HepG2 (cell line): ENCODE results near the gene LDAH. TPM values are rescaled to one million over a fixed set of nuclear protein-coding genes. Genes with fewer than 3 reads are reported as not detected.

ENCODE experiments used
- ATAD3A ChIP-seq: sonication (generic); formaldehyde crosslinking; IDR thresholded peaks from 2 replicates; pipeline ENCODE4 v1.4.0; 2020; ENCODE audit warnings: missing genetic modification reagents
- ESRRA ChIP-seq: sonication (generic); formaldehyde crosslinking; IDR thresholded peaks from 2 replicates; pipeline ENCODE4 v1.5.1; 2020; ENCODE audit warnings: mild to moderate bottlenecking, low read depth, missing genetic modification reagents
- TBL1XR1 ChIP-seq: fragments of 150-350 bp; IDR thresholded peaks from 2 replicates; pipeline ENCODE4 v1.6.1; 2014; ENCODE audit warnings: borderline replicate concordance, low read length; ENCODE audit not compliant: partially characterized antibody
- ZFY ChIP-seq: sonication (generic); formaldehyde crosslinking; IDR thresholded peaks from 2 replicates; pipeline ENCODE4 v1.4.0; 2020; ENCODE audit warnings: missing genetic modification reagents
- ZNF20 ChIP-seq: sonication (generic); formaldehyde crosslinking; IDR thresholded peaks from 2 replicates; pipeline ENCODE4 v1.4.0; 2020; ENCODE audit warnings: mild to moderate bottlenecking, moderate library complexity, missing genetic modification reagents
- polyA plus RNA-seq, 8 experiments: library from polyadenylated mRNA; depleted of rRNA in 3 of 8; stranded (reverse) in 7 of 8; unstranded in 1 of 8; fragments of >200 nt; fragmentation: Illumina TruSeq in 4 of 8; extraction: Trizol in 4 of 8; gene quantifications; 2 replicates each; pipeline versions ENCODE4 v1.2.1 to v1.2.3, GENCODE V29; 2011 to 2016; ENCODE audit warnings: low read depth in 4 of 8, missing spikeins in 1 of 8, mixed read lengths in 1 of 8; ENCODE audit not compliant: insufficient read depth in 1 of 8
- total RNA-seq, 5 experiments: library from RNA; depleted of rRNA; stranded (reverse); fragments of >200 nt; fragmentation: Illumina TruSeq; extraction: Trizol; gene quantifications; 2 replicates each; pipeline ENCODE4 v1.2.3, GENCODE V29; 2016; ENCODE audit warnings: low read depth in 1 of 5
- TF ChIP-seq, protein P1 (sequence below): IDR thresholded peaks from 2 replicates; pipeline ENCODE4 v1.6.1; 2016; ENCODE audit warnings: low read depth, control low read depth
- TF ChIP-seq, protein P2 (sequence below): sonication (generic); formaldehyde crosslinking; IDR thresholded peaks from 2 replicates; pipeline ENCODE4 v1.5.0; 2020; ENCODE audit warnings: missing genetic modification reagents
- TF ChIP-seq, protein P3 (sequence below): fragments of 450-650 bp; IDR thresholded peaks from 2 replicates; pipeline ENCODE4 v1.6.1; 2017
- TF ChIP-seq, protein P4 (sequence below): sonication (generic); formaldehyde crosslinking; IDR thresholded peaks from 2 replicates; pipeline ENCODE4 v1.5.0; 2020; ENCODE audit warnings: missing genetic modification reagents

Gene LDAH
- total and polyA plus RNA-seq, 2 of the 13 experiments (the other 11 are each of a cell fraction or from before 2014, with no cell fraction given), result 28.8 to 46.2 TPM

DNA sequence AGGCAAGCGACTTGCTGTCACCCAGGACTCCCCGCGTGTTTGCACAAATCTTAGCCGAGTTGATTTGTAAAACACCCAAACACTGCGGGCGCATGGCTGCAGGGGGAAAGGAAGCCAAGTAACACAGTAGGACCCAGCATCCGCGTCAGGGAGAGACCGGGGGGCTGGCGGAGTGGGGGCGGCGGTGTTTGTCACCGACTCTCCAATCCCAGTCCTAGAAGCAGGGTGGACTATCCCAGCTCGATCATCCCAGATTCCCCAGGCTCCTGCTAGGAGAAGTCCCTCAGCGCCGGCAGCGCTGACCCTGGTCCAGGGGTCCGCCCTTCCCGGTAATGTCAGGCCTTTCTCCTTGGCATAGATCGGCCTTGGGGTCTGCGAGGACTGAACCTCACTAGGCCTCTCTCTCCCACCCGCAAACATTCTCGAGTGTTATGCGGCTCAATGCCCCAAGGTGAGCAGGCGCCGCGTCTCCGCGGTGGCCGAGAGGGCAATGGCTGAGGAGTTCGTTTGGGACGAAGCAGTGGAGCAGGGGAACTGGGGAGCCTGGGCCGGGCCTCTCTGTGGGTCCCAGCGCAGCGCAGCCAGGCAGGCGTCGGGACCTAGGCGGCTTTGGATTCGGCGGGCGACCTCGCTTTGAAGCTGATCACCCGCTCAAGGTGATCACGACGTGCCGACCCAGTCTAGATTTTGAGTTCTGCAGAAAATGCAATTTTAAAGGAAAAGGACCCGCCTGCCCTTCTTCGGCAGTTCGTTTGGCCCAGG lies 157.5 kb downstream of the LDAH start (continued):
- TF ChIP-seq ZNF20 (CRISPR knock-in tag) (no peak), ESRRA (CRISPR knock-in tag) (no peak), ATAD3A (no peak), ZFY (CRISPR knock-in tag) (no peak), TBL1XR1 (no peak)
- TF ChIP-seq, protein P1, sequence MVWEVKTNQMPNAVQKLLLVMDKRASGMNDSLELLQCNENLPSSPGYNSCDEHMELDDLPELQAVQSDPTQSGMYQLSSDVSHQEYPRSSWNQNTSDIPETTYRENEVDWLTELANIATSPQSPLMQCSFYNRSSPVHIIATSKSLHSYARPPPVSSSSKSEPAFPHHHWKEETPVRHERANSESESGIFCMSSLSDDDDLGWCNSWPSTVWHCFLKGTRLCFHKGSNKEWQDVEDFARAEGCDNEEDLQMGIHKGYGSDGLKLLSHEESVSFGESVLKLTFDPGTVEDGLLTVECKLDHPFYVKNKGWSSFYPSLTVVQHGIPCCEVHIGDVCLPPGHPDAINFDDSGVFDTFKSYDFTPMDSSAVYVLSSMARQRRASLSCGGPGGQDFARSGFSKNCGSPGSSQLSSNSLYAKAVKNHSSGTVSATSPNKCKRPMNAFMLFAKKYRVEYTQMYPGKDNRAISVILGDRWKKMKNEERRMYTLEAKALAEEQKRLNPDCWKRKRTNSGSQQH, result no peak
- TF ChIP-seq, protein P2, sequence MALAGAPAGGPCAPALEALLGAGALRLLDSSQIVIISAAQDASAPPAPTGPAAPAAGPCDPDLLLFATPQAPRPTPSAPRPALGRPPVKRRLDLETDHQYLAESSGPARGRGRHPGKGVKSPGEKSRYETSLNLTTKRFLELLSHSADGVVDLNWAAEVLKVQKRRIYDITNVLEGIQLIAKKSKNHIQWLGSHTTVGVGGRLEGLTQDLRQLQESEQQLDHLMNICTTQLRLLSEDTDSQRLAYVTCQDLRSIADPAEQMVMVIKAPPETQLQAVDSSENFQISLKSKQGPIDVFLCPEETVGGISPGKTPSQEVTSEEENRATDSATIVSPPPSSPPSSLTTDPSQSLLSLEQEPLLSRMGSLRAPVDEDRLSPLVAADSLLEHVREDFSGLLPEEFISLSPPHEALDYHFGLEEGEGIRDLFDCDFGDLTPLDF (CRISPR knock-in tag), result no peak
- TF ChIP-seq, protein P3, sequence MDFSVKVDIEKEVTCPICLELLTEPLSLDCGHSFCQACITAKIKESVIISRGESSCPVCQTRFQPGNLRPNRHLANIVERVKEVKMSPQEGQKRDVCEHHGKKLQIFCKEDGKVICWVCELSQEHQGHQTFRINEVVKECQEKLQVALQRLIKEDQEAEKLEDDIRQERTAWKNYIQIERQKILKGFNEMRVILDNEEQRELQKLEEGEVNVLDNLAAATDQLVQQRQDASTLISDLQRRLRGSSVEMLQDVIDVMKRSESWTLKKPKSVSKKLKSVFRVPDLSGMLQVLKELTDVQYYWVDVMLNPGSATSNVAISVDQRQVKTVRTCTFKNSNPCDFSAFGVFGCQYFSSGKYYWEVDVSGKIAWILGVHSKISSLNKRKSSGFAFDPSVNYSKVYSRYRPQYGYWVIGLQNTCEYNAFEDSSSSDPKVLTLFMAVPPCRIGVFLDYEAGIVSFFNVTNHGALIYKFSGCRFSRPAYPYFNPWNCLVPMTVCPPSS, result no peak
- TF ChIP-seq, protein P4, sequence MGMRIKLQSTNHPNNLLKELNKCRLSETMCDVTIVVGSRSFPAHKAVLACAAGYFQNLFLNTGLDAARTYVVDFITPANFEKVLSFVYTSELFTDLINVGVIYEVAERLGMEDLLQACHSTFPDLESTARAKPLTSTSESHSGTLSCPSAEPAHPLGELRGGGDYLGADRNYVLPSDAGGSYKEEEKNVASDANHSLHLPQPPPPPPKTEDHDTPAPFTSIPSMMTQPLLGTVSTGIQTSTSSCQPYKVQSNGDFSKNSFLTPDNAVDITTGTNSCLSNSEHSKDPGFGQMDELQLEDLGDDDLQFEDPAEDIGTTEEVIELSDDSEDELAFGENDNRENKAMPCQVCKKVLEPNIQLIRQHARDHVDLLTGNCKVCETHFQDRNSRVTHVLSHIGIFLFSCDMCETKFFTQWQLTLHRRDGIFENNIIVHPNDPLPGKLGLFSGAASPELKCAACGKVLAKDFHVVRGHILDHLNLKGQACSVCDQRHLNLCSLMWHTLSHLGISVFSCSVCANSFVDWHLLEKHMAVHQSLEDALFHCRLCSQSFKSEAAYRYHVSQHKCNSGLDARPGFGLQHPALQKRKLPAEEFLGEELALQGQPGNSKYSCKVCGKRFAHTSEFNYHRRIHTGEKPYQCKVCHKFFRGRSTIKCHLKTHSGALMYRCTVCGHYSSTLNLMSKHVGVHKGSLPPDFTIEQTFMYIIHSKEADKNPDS (CRISPR knock-in tag), result no peak
- TF ChIP-seq, all 625 proteins: peak for 50
